Endothelial cell of umbilical vein (primary cell): Measurements from ENCODE around the gene TIMP1.

Experiments used
- CTCF ChIP-seq, 2 donors: IDR thresholded peaks; 1 replicate in 1 of 2; 2 replicates in 1 of 2; pipeline ENCODE4 v1.5.1; 2011; ENCODE audit warnings: low read length in 2 of 2, mild to moderate bottlenecking in 2 of 2, moderate library complexity in 2 of 2, control low read depth in 1 of 2, inconsistent platforms in 1 of 2, low read depth in 1 of 2; ENCODE audit not compliant: insufficient read depth in 1 of 2; ENCODE audit errors: extremely low read depth in 1 of 2
- EZH2 ChIP-seq: IDR thresholded peaks from 2 replicates; pipeline ENCODE4 v1.6.1; 2012; ENCODE audit warnings: borderline replicate concordance, low read depth, mild to moderate bottlenecking, moderate library complexity, low read length, inconsistent platforms; ENCODE audit not compliant: severe bottlenecking
- POLR2A ChIP-seq: IDR thresholded peaks from 2 replicates; pipeline ENCODE4 v1.6.1; 2012; ENCODE audit warnings: low read depth, mild to moderate bottlenecking, control low read depth, low read length
- POLR2AphosphoS5 ChIP-seq: IDR thresholded peaks from 2 replicates; pipeline ENCODE4 v1.6.1; 2012; ENCODE audit warnings: low read depth, mild to moderate bottlenecking, control low read depth, low read length, moderate library complexity; ENCODE audit not compliant: insufficient read depth

DNA sequence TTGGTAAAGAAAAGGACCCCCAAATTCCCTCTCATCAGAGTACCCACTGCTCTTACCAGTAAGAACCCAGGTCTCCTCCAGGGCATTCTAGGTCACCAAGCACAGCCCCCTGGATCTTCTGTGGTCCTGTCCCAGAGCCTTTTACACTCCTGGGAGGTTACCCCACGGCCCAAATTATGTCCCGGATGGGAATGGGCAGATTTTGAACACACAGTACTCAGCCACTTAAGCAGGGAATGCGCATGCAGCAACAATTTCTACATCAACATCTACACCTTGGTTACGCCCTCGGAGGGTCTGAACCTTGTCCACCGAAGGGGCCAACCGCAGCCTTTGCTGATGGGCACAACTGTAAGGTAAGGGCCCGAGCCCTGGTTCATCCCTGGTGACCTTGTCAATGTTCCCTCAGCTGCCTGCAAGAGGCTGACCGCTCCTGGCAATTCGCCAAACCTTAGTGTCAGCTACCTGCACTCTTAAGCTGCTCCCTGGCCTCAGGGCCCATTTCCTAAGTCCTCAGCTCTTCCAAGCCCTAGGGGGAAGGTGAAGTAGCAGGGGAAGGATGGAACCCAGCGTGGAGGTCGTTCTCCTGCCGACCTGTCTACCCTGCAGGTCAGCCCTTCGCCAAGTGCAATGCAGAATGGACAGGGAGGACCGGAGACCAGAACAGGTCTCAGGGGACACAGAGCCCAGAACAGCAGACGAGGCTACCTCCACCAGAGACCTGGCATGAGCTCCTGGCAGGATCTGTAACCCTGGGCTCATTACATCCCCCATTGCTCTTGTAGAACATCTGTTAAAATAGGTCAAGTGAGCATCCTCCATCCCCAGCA lies 5.9 kb downstream of the TIMP1 start:
- TF ChIP-seq CTCF (IDR thresholded peaks at IDR 0.05; ENCODE audit: extremely low read depth in 1 of 2, insufficient read depth in 1 of 2, low read depth in 1 of 2, low read length in 2 of 2), result no peak
- no peak for TF ChIP-seq POLR2A
- TF ChIP-seq EZH2, result no peak
- TF ChIP-seq POLR2AphosphoS5, result no peak
